Spleen (tissue), 13 donors: ENCODE results near the gene PREB. TPM values are rescaled to one million over a fixed set of nuclear protein-coding genes. Genes with fewer than 3 reads are reported as not detected.

Source experiments
- DNase-seq: peaks from one replicate; pipeline ENCODE4 v3.0.0-alpha.2; 2020
- H3K27ac ChIP-seq, 8 donors: fragments of 200-600 bp; sonication (generic) in 7 of 8; 1 replicate in 4 of 8; 2 replicates in 4 of 8; pipeline versions ENCODE4 v1.5.0 to v1.8.0; 2016 to 2021; ENCODE audit warnings: inconsistent platforms in 4 of 8, mild to moderate bottlenecking in 4 of 8, moderate library complexity in 1 of 8
- H3K27me3 ChIP-seq, 7 donors: fragments of 200-600 bp; sonication (generic) in 6 of 7; replicated peaks in 1 of 7; 1 replicate in 4 of 7; 2 replicates in 3 of 7; pipeline versions ENCODE4 v1.5.0 to v1.8.0; 2016 to 2021; ENCODE audit warnings: inconsistent platforms in 3 of 7, mild to moderate bottlenecking in 1 of 7
- H3K36me3 ChIP-seq, 6 donors: fragments of 200-600 bp; sonication (generic) in 5 of 6; 1 replicate in 4 of 6; 2 replicates in 2 of 6; pipeline versions ENCODE4 v1.5.0 to v1.8.0; 2016 to 2021; ENCODE audit warnings: inconsistent platforms in 2 of 6
- H3K4me1 ChIP-seq, 6 donors: fragments of 200-600 bp; sonication (generic) in 5 of 6; 1 replicate in 3 of 6; 2 replicates in 3 of 6; pipeline versions ENCODE4 v1.5.0 to v1.8.0; 2016 to 2021; ENCODE audit warnings: inconsistent platforms in 3 of 6
- H3K4me3 ChIP-seq, 8 donors: fragments of 200-600 bp; sonication (generic) in 7 of 8; 1 replicate in 4 of 8; 2 replicates in 4 of 8; pipeline versions ENCODE4 v1.5.0 to v1.8.0; 2016 to 2021; ENCODE audit warnings: inconsistent platforms in 4 of 8, mild to moderate bottlenecking in 4 of 8, moderate library complexity in 2 of 8
- H3K9me3 ChIP-seq, 8 donors: fragments of 200-600 bp; sonication (generic) in 7 of 8; 1 replicate in 4 of 8; 2 replicates in 4 of 8; pipeline versions ENCODE4 v1.5.0 to v1.8.0; 2016 to 2021; ENCODE audit warnings: inconsistent platforms in 4 of 8
- CTCF ChIP-seq, 11 experiments: fragments of 200-600 bp in 7 of 11; fragments of 450-650 bp in 4 of 11; sonication (generic) in 4 of 11; IDR thresholded peaks in 8 of 11; conservative IDR thresholded peaks in 3 of 11; 1 replicate in 7 of 11; 2 replicates in 4 of 11; pipeline versions ENCODE4 v1.4.0 to v1.8.0; 2016 to 2021; ENCODE audit warnings: antibody characterized with exemption in 11 of 11, inconsistent platforms in 4 of 11, mild to moderate bottlenecking in 1 of 11
- POLR2A ChIP-seq, 3 donors: fragments of 450-650 bp; IDR thresholded peaks; one replicate each; pipeline ENCODE4 v1.5.1; 2017; ENCODE audit warnings: antibody characterized with exemption in 3 of 3, mild to moderate bottlenecking in 1 of 3
- POLR2AphosphoS5 ChIP-seq, 3 donors: sonication (generic); formaldehyde crosslinking; IDR thresholded peaks; one replicate each; pipeline ENCODE4 v1.5.1; 2017; ENCODE audit warnings: antibody characterized with exemption in 3 of 3
- WGBS, 5 donors: extraction: QIAGEN DNeasy Blood & Tissue Kit in 3 of 5; methylation state at CpG; one replicate each; pipeline versions ENCODE4 v1.1.5 to v1.1.7; 2013 to 2018; 5-methylcytosine and 5-hydroxymethylcytosine counted together
- intact Hi-C: fragments of 100-400 bp; cut with DNase I; formaldehyde crosslinking; loops from one replicate; pipeline ENCODE4 v1.15.0; 2023; ENCODE audit warnings: low total_unique reads
- long read RNA-seq, 2 donors: transcript quantifications; one replicate each; lab custom pipeline, GENCODE V29; 2026
- polyA plus RNA-seq, 3 donors: library from polyadenylated mRNA; stranded (reverse); fragments of 200-250 nt; gene quantifications; one replicate each; pipeline ENCODE4 v1.2.1, GENCODE V29; 2013
- total RNA-seq, 7 donors: library from RNA; depleted of rRNA in 3 of 7; stranded (reverse); fragments of >200 nt in 3 of 7; fragmentation: NEBNext Ultra II Directional in 4 of 7; extraction: Animal tissue kit (Norgen Biotek cat#: 25700) in 4 of 7; gene quantifications; one replicate each; pipeline versions ENCODE4 v1.1.0 to v1.2.1, GENCODE V29; 2016 to 2021
- donor health status: healthy with polysubstance abuse.
- donor health status: DM: no; HTN: no; CAD: no; lungs with moderate emphysema.
- donor health status: DM: no; HTN: no; CAD: no.
- donor health status: Bipolar disorder and iron deficiency.
- donor health status: healthy.
- donor health status: DM: no; HTN: no; CAD: no.
- donor health status: DM: yes; HTN: yes; CAD: no.

PREB gene, protein sequence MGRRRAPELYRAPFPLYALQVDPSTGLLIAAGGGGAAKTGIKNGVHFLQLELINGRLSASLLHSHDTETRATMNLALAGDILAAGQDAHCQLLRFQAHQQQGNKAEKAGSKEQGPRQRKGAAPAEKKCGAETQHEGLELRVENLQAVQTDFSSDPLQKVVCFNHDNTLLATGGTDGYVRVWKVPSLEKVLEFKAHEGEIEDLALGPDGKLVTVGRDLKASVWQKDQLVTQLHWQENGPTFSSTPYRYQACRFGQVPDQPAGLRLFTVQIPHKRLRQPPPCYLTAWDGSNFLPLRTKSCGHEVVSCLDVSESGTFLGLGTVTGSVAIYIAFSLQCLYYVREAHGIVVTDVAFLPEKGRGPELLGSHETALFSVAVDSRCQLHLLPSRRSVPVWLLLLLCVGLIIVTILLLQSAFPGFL
- total RNA-seq (10 to 100 TPM; 43.9 to 75.0 (median 50.2) TPM), polyA plus RNA-seq (10 to 100 TPM; 42.8 to 56.0 (median 44.3) TPM)
- long read RNA-seq, donor 1, transcript PREB-201 (9 exons, 2,166 nt) = major isoform, 5 of 6 reads
- long read RNA-seq, donor 1, partial matches to known transcripts = 0 of 6 reads
- long read RNA-seq, donor 1, other reads (novel, unspliced or antisense) = 0 of 6 reads
- long read RNA-seq, donor 2, partial matches to known transcripts = 0 of 3 reads
- long read RNA-seq, donor 2, other reads (novel, unspliced or antisense) = 0 of 3 reads

DNA sequence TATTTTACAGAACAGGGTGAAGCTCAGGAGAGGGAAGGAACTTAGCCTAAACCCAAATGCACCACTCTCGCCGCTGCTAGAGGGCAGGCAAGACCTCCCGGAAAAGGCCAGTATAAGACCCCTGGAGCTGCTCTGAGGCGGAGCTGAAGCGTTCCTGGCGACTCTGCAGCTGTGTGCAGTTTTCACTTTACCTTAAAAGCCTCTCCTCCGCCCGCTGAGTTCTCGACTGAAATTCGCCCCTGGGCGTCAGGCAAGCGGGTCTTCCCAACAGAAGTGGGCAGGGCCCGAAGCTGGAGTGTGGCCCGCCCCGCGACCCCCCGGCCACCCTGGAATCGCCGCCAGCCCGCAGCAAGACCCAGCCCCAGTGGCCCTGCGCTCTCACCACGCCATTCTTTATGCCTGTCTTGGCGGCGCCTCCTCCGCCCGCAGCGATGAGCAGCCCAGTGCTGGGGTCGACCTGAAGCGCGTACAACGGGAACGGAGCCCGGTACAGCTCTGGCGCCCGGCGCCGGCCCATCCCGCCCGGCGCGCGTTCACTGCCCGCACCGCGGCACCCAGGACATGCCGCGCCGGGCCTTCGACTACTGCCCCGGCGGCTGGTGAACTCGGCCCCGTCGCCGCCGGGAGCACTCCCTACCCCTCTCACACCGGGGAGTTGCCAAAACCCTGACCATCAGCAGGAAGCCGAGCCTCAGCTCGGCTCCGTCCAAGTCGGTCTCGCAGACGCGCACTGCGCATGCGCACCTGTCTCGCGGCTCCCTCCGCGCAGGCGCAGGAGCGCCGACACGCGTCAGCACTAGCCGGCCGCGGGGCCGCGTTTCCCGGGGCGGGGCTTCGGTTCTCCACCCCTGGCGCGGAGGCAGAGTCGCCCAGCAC lies at the start of gene PREB:
Gene PREB (minus strand): TSS at position 732 of the 876 bp plus-strand sequence. CDS start 215 bp downstream, at position 517.
- peak; percentile 99 for DNase-seq
- peak within 1 kb of the TSS; percentile 87 to 96 (median 90) for H3K27ac ChIP-seq
- peaks cover 9 to 35% (median 23%) of the 10 kb centered on the region in 6 donors for H3K4me1 ChIP-seq
- H3K4me3 ChIP-seq = peak within 1 kb of the TSS; percentile 84 to 99 (median 92)
- intact Hi-C loops = no loop called here
- H3K9me3 ChIP-seq = no peaks in the 10 kb centered on the region
- TF ChIP-seq POLR2A (IDR thresholded peaks at IDR 0.05) = peak in 2 of 3 donors; percentile 41 to 73
- peak; percentile 98 for TF ChIP-seq POLR2AphosphoS5 (IDR thresholded peaks at IDR 0.05)
- TF ChIP-seq CTCF (IDR thresholded peaks at IDR 0.05 in 8 of 11, conservative IDR thresholded peaks at IDR 0.05 in 3 of 11) = peak in 3 of 11 experiments; percentile 12 to 33 (median 27)
- peaks cover 0 to 42% (median 31%) of the 10 kb centered on the region in 6 donors for H3K36me3 ChIP-seq
- no peaks in the 10 kb centered on the region for H3K27me3 ChIP-seq
- 0 to 1% (median 1%) methylated on average over 37 to 86 of the region's 86 CpGs for WGBS, 5 donors

GRCh38 chr2:27184115-27184514 lies 49.7 kb upstream of the PREB start:
- Histone ChIP-seq H3K4me3 (no peak overlapping the region), H3K36me3 (no peaks in the 10 kb centered on the region), H3K4me1 (peaks cover 0 to 6% (median 0%) of the 10 kb centered on the region in 6 donors), H3K9me3 (no peaks in the 10 kb centered on the region), H3K27ac (peak overlapping the region in 6 of 8 donors; percentile 9 to 70 (median 60)), H3K27me3 (peaks cover 0 to 25% (median 0%) of the 10 kb centered on the region in 7 donors)
- intact Hi-C loops = no loop called here
- no peak for DNase-seq
- TF ChIP-seq CTCF (IDR thresholded peaks at IDR 0.05 in 8 of 11, conservative IDR thresholded peaks at IDR 0.05 in 3 of 11) (no peak), POLR2AphosphoS5 (IDR thresholded peaks at IDR 0.05) (no peak)
- WGBS, 5 donors = 64 to 82% (median 67%) methylated on average over 4 of the region's 4 CpGs

DNA sequence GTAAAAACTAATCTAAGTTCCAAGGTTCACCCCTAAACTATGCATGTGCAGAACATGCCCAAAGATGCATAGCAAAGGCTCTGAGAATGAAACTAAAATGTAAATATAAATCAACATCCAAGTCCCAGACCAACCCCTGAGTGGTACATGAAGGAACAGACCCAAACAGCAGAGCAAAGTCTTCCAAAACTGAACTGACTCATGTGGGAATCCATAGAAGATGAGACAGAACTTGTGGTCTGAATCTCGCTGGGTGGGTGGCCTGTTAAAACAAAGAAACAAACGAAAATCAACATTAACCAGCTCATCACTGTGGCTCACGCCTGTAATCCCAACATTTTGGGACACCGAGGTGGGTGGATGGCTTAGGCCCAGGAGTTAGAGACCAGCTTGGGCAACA lies 47.9 kb upstream of the PREB start:
- Histone ChIP-seq H3K4me1 (peaks cover 0 to 6% (median 0%) of the 10 kb centered on the region in 6 donors), H3K27ac (peak overlapping the region in 3 of 8 donors; percentile 5 to 70 (median 67)), H3K4me3 (no peak overlapping the region), H3K36me3 (no peaks in the 10 kb centered on the region), H3K9me3 (no peaks in the 10 kb centered on the region), H3K27me3 (peaks cover 0 to 42% (median 9%) of the 10 kb centered on the region in 7 donors)
- 65 to 90% (median 74%) methylated on average over 4 of the region's 4 CpGs for WGBS, 5 donors
- no peak for TF ChIP-seq POLR2A (IDR thresholded peaks at IDR 0.05)
- TF ChIP-seq CTCF (IDR thresholded peaks at IDR 0.05 in 8 of 11, conservative IDR thresholded peaks at IDR 0.05 in 3 of 11) = no peak
- TF ChIP-seq POLR2AphosphoS5 (IDR thresholded peaks at IDR 0.05) = no peak
- intact Hi-C loops = no loop called here
- no peak for DNase-seq
